GM12873 (cell line): Measurements from ENCODE around the gene FOXR1.
A peak's percentile ranks its signal among the peaks of the same experiment; 100 is the strongest.

Experiments
- CTCF ChIP-seq: IDR thresholded peaks from 2 replicates; pipeline ENCODE4 v1.5.1; 2012; ENCODE audit warnings: low read depth, mild to moderate bottlenecking, moderate library complexity, low read length, control low read depth; ENCODE audit not compliant: insufficient read depth; ENCODE audit errors: missing control alignments

Gene FOXR1

GRCh38 chr11:119028346-119029068 is 56.9 kb downstream of the FOXR1 start:
- no peak for TF ChIP-seq CTCF

- TF ChIP-seq CTCF, result no peak
Measured at GRCh38 chr11:119029069-119029339, 57.4 kb downstream of the FOXR1 start.

DNA sequence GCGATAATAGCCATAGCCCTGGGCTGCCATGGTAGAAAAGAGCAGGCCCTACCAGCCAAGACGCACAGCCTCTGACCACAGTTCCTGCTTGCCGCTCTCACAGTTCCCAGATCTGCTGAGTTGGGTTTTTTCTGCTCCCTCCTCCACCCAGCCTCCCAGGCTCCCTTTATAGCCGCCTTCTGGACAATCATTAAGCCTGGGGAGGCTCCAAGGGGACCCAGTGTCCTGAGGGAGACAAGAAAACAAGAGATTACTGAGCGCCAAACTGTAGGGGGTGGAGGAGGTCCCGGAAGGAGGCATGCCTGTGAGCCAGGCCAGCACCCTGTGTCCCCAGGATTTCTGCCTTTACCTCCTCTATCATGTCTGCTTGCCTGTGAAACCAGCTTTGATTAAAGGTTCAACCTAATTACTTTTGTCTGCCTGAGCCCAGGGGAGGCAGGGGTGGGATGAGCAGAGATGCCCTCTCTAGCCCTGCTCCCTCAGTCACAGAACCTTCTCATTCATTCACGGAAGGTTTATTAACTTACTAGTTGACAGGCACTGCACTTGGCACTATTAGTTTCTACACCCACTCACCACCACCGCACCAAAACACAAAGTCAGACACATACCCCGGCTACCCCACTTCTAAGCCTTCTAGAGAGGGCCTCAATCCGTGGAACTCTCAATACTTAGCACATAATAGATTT is 57.9 kb downstream of the FOXR1 start:
- no peak for TF ChIP-seq CTCF

DNA sequence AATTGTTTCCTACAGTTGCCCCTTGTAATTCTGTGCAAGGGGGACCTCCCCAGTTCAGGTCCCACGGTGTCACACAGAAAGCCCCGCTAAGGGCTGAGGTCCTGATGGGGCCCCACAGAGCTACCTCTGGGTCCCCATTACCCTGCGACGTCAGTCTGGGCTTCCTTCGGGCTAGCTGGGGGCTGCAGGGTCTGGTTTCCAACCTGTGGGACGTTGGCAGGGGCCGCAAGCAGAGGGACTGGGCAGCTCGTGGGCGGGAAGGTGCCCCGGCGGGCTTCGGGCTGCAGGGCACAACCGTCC is 58.4 kb downstream of the FOXR1 start:
- TF ChIP-seq CTCF, result no peak

- TF ChIP-seq CTCF, result peak; percentile 92
Measured at GRCh38 chr11:119030329-119031047, 58.9 kb downstream of the FOXR1 start, which contains the start of gene SLC37A4. TSS of gene SLC37A4 (minus strand) at chr11:119030877.
